Measurements from ENCODE around the gene TEAD1. TPM values are rescaled to one million over a fixed set of nuclear protein-coding genes. Genes with fewer than 3 reads are reported as not detected.

TEAD1 gene
- polyA plus RNA-seq, 1 experiment, result 79.2 TPM

- ChIA-PET POLR2A (no interaction called here), CTCF (no interaction called here)
- no peaks in the 10 kb centered on the region for H3K27me3 ChIP-seq (ENCODE audit: control insufficient read depth, insufficient read depth, low read length)
- DNase-seq (ENCODE audit: low read depth), result no peak
- H3K4me3 ChIP-seq (ENCODE audit: low read depth, low read length), result no peak overlapping the region
- H3K36me3 ChIP-seq (ENCODE audit: control insufficient read depth, insufficient read depth, low read length), result peaks cover 17% of the 10 kb centered on the region
- TF ChIP-seq, protein P1, sequence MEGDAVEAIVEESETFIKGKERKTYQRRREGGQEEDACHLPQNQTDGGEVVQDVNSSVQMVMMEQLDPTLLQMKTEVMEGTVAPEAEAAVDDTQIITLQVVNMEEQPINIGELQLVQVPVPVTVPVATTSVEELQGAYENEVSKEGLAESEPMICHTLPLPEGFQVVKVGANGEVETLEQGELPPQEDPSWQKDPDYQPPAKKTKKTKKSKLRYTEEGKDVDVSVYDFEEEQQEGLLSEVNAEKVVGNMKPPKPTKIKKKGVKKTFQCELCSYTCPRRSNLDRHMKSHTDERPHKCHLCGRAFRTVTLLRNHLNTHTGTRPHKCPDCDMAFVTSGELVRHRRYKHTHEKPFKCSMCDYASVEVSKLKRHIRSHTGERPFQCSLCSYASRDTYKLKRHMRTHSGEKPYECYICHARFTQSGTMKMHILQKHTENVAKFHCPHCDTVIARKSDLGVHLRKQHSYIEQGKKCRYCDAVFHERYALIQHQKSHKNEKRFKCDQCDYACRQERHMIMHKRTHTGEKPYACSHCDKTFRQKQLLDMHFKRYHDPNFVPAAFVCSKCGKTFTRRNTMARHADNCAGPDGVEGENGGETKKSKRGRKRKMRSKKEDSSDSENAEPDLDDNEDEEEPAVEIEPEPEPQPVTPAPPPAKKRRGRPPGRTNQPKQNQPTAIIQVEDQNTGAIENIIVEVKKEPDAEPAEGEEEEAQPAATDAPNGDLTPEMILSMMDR (IDR thresholded peaks at IDR 0.05; ENCODE audit: insufficient read depth, low read depth, low read length), result no peak
These were observed 262.0 kb downstream of the TEAD1 start for GRCh38 chr11:12936200-12936599.

DNA sequence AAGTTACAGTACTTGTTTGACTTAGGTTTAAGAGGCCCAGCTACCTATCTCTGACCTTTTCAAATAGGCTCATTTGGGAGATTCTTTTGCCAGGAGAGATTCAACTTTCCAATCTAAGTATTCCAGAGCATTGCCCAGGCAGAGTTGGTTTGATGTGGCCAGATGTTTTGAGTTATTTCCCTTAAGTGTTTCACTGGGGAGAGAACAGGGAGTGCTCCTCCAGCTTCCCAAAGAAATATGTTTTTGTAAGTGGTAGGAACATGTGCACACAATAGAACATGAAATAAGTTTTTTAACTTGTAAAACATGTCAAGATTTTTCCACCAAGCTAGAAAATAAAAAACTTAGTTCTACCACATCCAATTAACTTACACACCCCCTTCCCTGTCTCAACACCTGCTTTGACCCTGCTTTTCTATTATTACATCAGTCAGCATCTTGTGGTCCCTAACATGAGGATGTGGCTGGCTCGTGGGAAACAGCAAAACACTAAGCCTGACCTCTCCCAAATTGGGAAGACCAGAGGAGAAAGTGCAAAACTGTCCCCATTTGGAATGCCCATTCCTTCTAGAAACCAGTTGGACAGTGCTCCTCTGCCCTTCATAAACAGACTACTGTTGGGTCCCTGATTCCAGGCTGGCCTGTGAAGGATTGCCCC lies 264.5 kb downstream of the TEAD1 start:
- no peak overlapping the region for H3K4me3 ChIP-seq (ENCODE audit: low read depth, low read length)
- ChIA-PET POLR2A (no interaction called here), CTCF (interaction anchor here (1.7 kb wide), 1 partner anchor 24 kb away, joined by 3 read pairs; no protein-coding TSS in a partner anchor)
- TF ChIP-seq, protein P1 (IDR thresholded peaks at IDR 0.05; ENCODE audit: insufficient read depth, low read depth, low read length), result no peak
- no peak for DNase-seq (ENCODE audit: low read depth)
- no peaks in the 10 kb centered on the region for H3K27me3 ChIP-seq (ENCODE audit: control insufficient read depth, insufficient read depth, low read length)
- peaks cover 20% of the 10 kb centered on the region for H3K36me3 ChIP-seq (ENCODE audit: control insufficient read depth, insufficient read depth, low read length)

DNA sequence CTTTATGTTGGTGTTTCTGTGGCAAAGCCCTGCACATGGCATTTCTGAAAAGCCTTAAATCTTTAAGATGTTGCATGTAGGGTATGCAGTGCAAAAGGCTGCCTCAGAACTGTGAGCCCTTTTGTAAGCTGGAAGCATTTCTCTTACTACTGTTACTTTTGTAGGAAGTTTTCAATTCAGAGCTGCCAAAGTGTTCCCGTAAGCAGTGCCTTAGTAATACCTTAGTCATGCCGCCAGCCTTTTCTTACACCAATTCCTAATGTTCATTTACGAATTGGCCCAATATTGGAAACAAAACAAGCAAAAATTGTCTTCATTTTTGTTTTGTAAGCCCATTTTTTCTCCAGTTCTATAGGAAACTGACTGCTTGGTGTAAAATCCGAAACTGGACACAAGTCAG lies 267.4 kb downstream of the TEAD1 start:
- H3K4me3 ChIP-seq (ENCODE audit: low read depth, low read length), result no peak overlapping the region
- no peak for DNase-seq (ENCODE audit: low read depth)
- peaks cover 19% of the 10 kb centered on the region for H3K36me3 ChIP-seq (ENCODE audit: control insufficient read depth, insufficient read depth, low read length)
- TF ChIP-seq, protein P1 (IDR thresholded peaks at IDR 0.05; ENCODE audit: insufficient read depth, low read depth, low read length), result no peak
- no peaks in the 10 kb centered on the region for H3K27me3 ChIP-seq (ENCODE audit: control insufficient read depth, insufficient read depth, low read length)
- POLR2A ChIA-PET, result no interaction called here
- CTCF ChIA-PET, result no interaction called here

- H3K27me3 ChIP-seq (ENCODE audit: control insufficient read depth, insufficient read depth, low read length), result no peaks in the 10 kb centered on the region
- ChIA-PET POLR2A (no interaction called here), CTCF (no interaction called here)
- TF ChIP-seq, protein P1 (IDR thresholded peaks at IDR 0.05; ENCODE audit: insufficient read depth, low read depth, low read length), result no peak
- peaks cover 17% of the 10 kb centered on the region for H3K36me3 ChIP-seq (ENCODE audit: control insufficient read depth, insufficient read depth, low read length)
- DNase-seq (ENCODE audit: low read depth), result no peak
- no peak overlapping the region for H3K4me3 ChIP-seq (ENCODE audit: low read depth, low read length)
These were observed 267.9 kb downstream of the TEAD1 start for GRCh38 chr11:12942157-12942556.

DNA sequence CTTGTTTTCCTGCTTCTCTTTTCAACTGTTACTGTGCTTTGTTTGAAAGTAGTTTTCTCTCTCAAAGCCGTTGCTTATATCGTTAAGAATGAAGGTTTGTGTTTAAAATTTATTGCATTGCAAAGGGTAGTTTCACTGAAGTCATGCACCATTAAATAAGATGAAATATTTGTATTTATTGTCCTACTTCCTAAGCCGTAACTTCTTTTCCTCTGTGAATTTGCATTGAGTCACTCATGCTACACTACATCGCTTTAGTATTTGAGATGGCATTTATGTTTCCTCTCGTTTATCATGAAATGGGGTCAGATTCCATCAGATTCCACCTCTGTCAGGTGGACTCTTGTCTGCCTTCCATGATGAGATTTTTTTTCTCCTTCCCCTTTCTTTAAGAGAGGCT lies 269.1 kb downstream of the TEAD1 start:
- DNase-seq (ENCODE audit: low read depth), result no peak
- TF ChIP-seq, protein P1 (IDR thresholded peaks at IDR 0.05; ENCODE audit: insufficient read depth, low read depth, low read length), result no peak
- Histone ChIP-seq H3K36me3 (ENCODE audit: control insufficient read depth, insufficient read depth, low read length) (peaks cover 17% of the 10 kb centered on the region), H3K4me3 (ENCODE audit: low read depth, low read length) (no peak overlapping the region), H3K27me3 (ENCODE audit: control insufficient read depth, insufficient read depth, low read length) (no peaks in the 10 kb centered on the region)
- ChIA-PET CTCF (interaction anchor here (0.8 kb wide), 1 partner anchor 28 kb away, joined by 3 read pairs; no protein-coding TSS in a partner anchor), POLR2A (no interaction called here)

Measured in BJ (cell line).